A549 (cell line): ENCODE measurements around the gene ADCY3. TPM values are rescaled to one million over a fixed set of nuclear protein-coding genes. Genes with fewer than 3 reads are reported as not detected.

Experiments used
- ATAC-seq, 2 experiments: fragments of 200-7000 bp in 1 of 2; fragments of >200 bp in 1 of 2; cut with Nextera tagmentation in 1 of 2; cut with Tn5 transposase in 1 of 2; 3 replicates each; pipeline versions ENCODE4 v1.8.0 to v1.9.1; 2018 to 2020; ENCODE audit warnings: mild to moderate bottlenecking in 1 of 2, moderate library complexity in 1 of 2
- CTCF ChIA-PET: fragments of 300-600 bp; sonication (Branson Sonifier 250); formaldehyde crosslinking; extraction: SDS; loops from one replicate; lab custom pipeline; 2021; ENCODE audit warnings: antibody characterized with exemption, inconsistent platforms; lab: Yijun Ruan, JAX
- POLR2A ChIA-PET: fragments of 350-600 bp; formaldehyde crosslinking; extraction: SDS; loops from one replicate; lab custom pipeline; 2021; ENCODE audit warnings: antibody characterized with exemption, inconsistent platforms; lab: Yijun Ruan, JAX
- DNase-seq, 2 experiments: peaks; one replicate each; pipeline versions ENCODE4 v3.0.0 to v3.0.0-alpha.2; 2011 to 2016; ENCODE audit warnings: low read depth in 1 of 2, low spot score in 1 of 2
- FAIRE-seq: peaks from 2 replicates; lab custom pipeline; 2011; peaks lifted over from hg19 to GRCh38; lab: Jason Lieb, UNC
- H3K27ac ChIP-seq, 2 experiments: fragments of >200 bp; sonication (Bioruptor Twin); formaldehyde crosslinking; 3 replicates each; pipeline ENCODE4 v1.5.1; 2016 to 2017
- H3K4me1 ChIP-seq: fragments of >200 bp; sonication (Bioruptor Twin); formaldehyde crosslinking; 3 replicates; pipeline ENCODE4 v1.6.1; 2016
- H3K4me2 ChIP-seq: fragments of >200 bp; sonication (Bioruptor Twin); formaldehyde crosslinking; 3 replicates; pipeline ENCODE4 v1.6.1; 2016
- H3K4me3 ChIP-seq: fragments of >200 bp; sonication (Bioruptor Twin); formaldehyde crosslinking; 3 replicates; pipeline ENCODE4 v1.5.1; 2016
- H3K9me3 ChIP-seq: fragments of >200 bp; sonication (Bioruptor Twin); formaldehyde crosslinking; 3 replicates; pipeline ENCODE4 v1.6.1; 2016
- ATOH8 ChIP-seq: fragments of 250-450 bp; sonication (Bioruptor Pico); IDR thresholded peaks from 2 replicates; pipeline ENCODE4 v1.5.0; 2020; ENCODE audit warnings: low read depth, mild to moderate bottlenecking, moderate library complexity
- BCL3 ChIP-seq: fragments of >200 bp; sonication (Bioruptor Twin); formaldehyde crosslinking; IDR thresholded peaks from 3 replicates; pipeline ENCODE4 v1.6.1; 2016
- CEBPB ChIP-seq, 2 experiments: fragments of >200 bp in 1 of 2; sonication (Bioruptor Twin) in 1 of 2; formaldehyde crosslinking in 1 of 2; IDR thresholded peaks; 2 replicates each; pipeline ENCODE4 v1.6.1; 2012 to 2016
- CHD2 ChIP-seq: fragments of 150-350 bp; IDR thresholded peaks from 2 replicates; pipeline ENCODE4 v1.6.1; 2014; ENCODE audit warnings: low read length; ENCODE audit not compliant: partially characterized antibody
- CHD4 ChIP-seq: fragments of 200-600 bp; sonication (generic); IDR thresholded peaks from 2 replicates; pipeline ENCODE4 v1.6.1; 2016; ENCODE audit warnings: antibody characterized with exemption, mild to moderate bottlenecking, borderline replicate concordance
- E2F6 ChIP-seq: IDR thresholded peaks from 2 replicates; pipeline ENCODE4 v1.6.1; 2012; ENCODE audit warnings: low read depth, borderline replicate concordance
- EHF ChIP-seq: fragments of 250-450 bp; sonication (Bioruptor Pico); IDR thresholded peaks from 2 replicates; pipeline ENCODE4 v1.5.0; 2020; ENCODE audit warnings: mild to moderate bottlenecking
- ELK1 ChIP-seq: fragments of 150-350 bp; IDR thresholded peaks from 2 replicates; pipeline ENCODE4 v1.6.1; 2014; ENCODE audit warnings: low read depth, mild to moderate bottlenecking, low read length
- ESRRA ChIP-seq: fragments of 150-350 bp; IDR thresholded peaks from 2 replicates; pipeline ENCODE4 v1.6.1; 2014; ENCODE audit warnings: mild to moderate bottlenecking, low read length, borderline replicate concordance
- GATA3 ChIP-seq: IDR thresholded peaks from 2 replicates; pipeline ENCODE4 v1.6.1; 2012; ENCODE audit warnings: borderline replicate concordance
- HDAC2 ChIP-seq: fragments of 200-600 bp; sonication (generic); IDR thresholded peaks from 2 replicates; pipeline ENCODE4 v1.6.1; 2016
- HMGXB4 ChIP-seq: fragments of 250-450 bp; sonication (Bioruptor Pico); IDR thresholded peaks from 2 replicates; pipeline ENCODE4 v1.5.0; 2021; ENCODE audit warnings: mild to moderate bottlenecking, moderate library complexity, borderline replicate concordance
- HOXB5 ChIP-seq: fragments of 250-450 bp; sonication (Bioruptor Pico); IDR thresholded peaks from 2 replicates; pipeline ENCODE4 v1.5.0; 2020; ENCODE audit warnings: mild to moderate bottlenecking, moderate library complexity
- KDM5A ChIP-seq: fragments of 200-600 bp; sonication (generic); IDR thresholded peaks from 2 replicates; pipeline ENCODE4 v1.6.1; 2016; ENCODE audit warnings: antibody characterized with exemption, mild to moderate bottlenecking
- MAFK ChIP-seq: fragments of 450-650 bp; IDR thresholded peaks from 2 replicates; pipeline ENCODE4 v1.6.1; 2014; ENCODE audit not compliant: partially characterized antibody
- MAX ChIP-seq: IDR thresholded peaks from 2 replicates; pipeline ENCODE4 v1.6.1; 2012
- MAZ ChIP-seq: fragments of 150-350 bp; IDR thresholded peaks from 2 replicates; pipeline ENCODE4 v1.6.1; 2014; ENCODE audit warnings: antibody characterized with exemption, low read depth, low read length, borderline replicate concordance
- MYC ChIP-seq: IDR thresholded peaks from 2 replicates; pipeline ENCODE4 v1.6.1; 2012; ENCODE audit warnings: mild to moderate bottlenecking, inconsistent platforms, low read length, improper control_type of control experiment, borderline replicate concordance
- NFE2L2 ChIP-seq: fragments of 150-350 bp; conservative IDR thresholded peaks from 2 replicates; pipeline ENCODE4 v1.6.1; 2014; ENCODE audit warnings: low read length
- PHF8 ChIP-seq: fragments of 200-600 bp; sonication (generic); IDR thresholded peaks from 2 replicates; pipeline ENCODE4 v1.6.1; 2016; ENCODE audit warnings: low read depth, mild to moderate bottlenecking, antibody characterized with exemption, moderate library complexity, borderline replicate concordance
- POLR2A ChIP-seq: IDR thresholded peaks from 2 replicates; pipeline ENCODE4 v1.6.1; 2012; ENCODE audit warnings: mild to moderate bottlenecking, low read length
- POLR2AphosphoS2 ChIP-seq: conservative IDR thresholded peaks from 2 replicates; pipeline ENCODE4 v1.6.1; 2012; ENCODE audit warnings: low read length, improper control_type of control experiment, inconsistent platforms
- TP53 ChIP-seq: fragments of 250-450 bp; sonication (Bioruptor Pico); IDR thresholded peaks from 2 replicates; pipeline ENCODE4 v1.5.0; 2021; ENCODE audit warnings: mild to moderate bottlenecking, moderate library complexity
- WGBS: methylation state at CpG from one replicate; pipeline ENCODE4 v1.1.6; 2017; ENCODE audit errors: missing lambda C conversion rate; 5-methylcytosine and 5-hydroxymethylcytosine counted together
- polyA plus RNA-seq, 4 experiments: library from polyadenylated mRNA; depleted of rRNA in 3 of 4; stranded (reverse); fragments of >200 nt; fragmentation: RNase III in 1 of 4; extraction: RNeasy Plus Mini Kit Qiagen cat#74134 plus additional on column Dnase treatment in 1 of 4; gene quantifications; 2 replicates in 3 of 4; 3 replicates in 1 of 4; pipeline ENCODE4 v1.2.3, GENCODE V29; 2011 to 2017

Gene ADCY3
- polyA plus RNA-seq, 2 of the 4 experiments (the other 2 are of a cell fraction) = 37.4 to 65.4 TPM

- DNase-seq (peak in 1 of 2 experiments; percentile 30), ATAC-seq (peak; percentile 14 to 66), FAIRE-seq (no peak)
- TF ChIP-seq NFE2L2 = no peak
- peak; percentile 41; the same call in 1 of the 2 replicates for TF ChIP-seq E2F6
- no peak for TF ChIP-seq CHD4
- TF ChIP-seq PHF8 = no peak
- peak; percentile 15; the same call in 1 of the 2 replicates for TF ChIP-seq MYC
- TF ChIP-seq TP53 (CRISPR knock-in tag) = peak; percentile 51; the same call in 1 of the 2 replicates
- TF ChIP-seq MAX = peak; percentile 30; the same call in 1 of the 2 replicates
- peak overlapping the region; percentile 94 for H3K4me2 ChIP-seq
- peak overlapping the region; percentile 92 for H3K4me3 ChIP-seq
- peak overlapping the region; percentile 85 to 96 for H3K27ac ChIP-seq
- POLR2A ChIA-PET = no interaction called here
- H3K9me3 ChIP-seq = no peaks in the 10 kb centered on the region
- CTCF ChIA-PET = interaction anchor here (0.6 to 1.2 kb wide), 2 partner anchors 153 to 276 kb away, joined by 3 read pairs; no protein-coding TSS in a partner anchor
- 2% methylated on average over 14 of the region's 76 CpGs for WGBS
- H3K4me1 ChIP-seq = peaks cover 13% of the 10 kb centered on the region; the same call in 2 of the 3 replicates
These were observed 435 bp downstream of the ADCY3 start for GRCh38 chr2:24919506-24920097.

GRCh38 chr2:24919037-24919505 is 966 bp downstream of the ADCY3 start:
- POLR2A ChIA-PET = no interaction called here

GRCh38 chr2:24918326-24919036 is 1.6 kb downstream of the ADCY3 start:
- CTCF ChIA-PET = interaction anchor here (0.9 to 1.2 kb wide), 2 partner anchors 91 to 277 kb away, joined by 3 read pairs; no protein-coding TSS in a partner anchor
- Histone ChIP-seq H3K4me2 (peak overlapping the region; percentile 94), H3K4me3 (peak overlapping the region; percentile 92), H3K4me1 (peaks cover 13% of the 10 kb centered on the region; the same call in 2 of the 3 replicates), H3K9me3 (no peaks in the 10 kb centered on the region), H3K27ac (peak overlapping the region in 1 of 2 experiments; percentile 96; a peak in 2 of 6 replicates)
- no peak for ATAC-seq
- no peak for TF ChIP-seq CHD2
- TF ChIP-seq E2F6 = no peak
- TF ChIP-seq HDAC2 = no peak
- no peak for TF ChIP-seq ATOH8
- no peak for TF ChIP-seq BCL3
- TF ChIP-seq ESRRA = no peak
- TF ChIP-seq HMGXB4 (CRISPR knock-in tag) = no peak
- TF ChIP-seq CHD4 = no peak
- TF ChIP-seq EHF (CRISPR knock-in tag) = no peak
- TF ChIP-seq GATA3 = no peak
- no peak for TF ChIP-seq POLR2A
- no peak for TF ChIP-seq ELK1
- TF ChIP-seq MAZ = no peak
- no peak for TF ChIP-seq MAFK
- no peak for TF ChIP-seq CEBPB (IDR thresholded peaks at IDR 0.05)
- TF ChIP-seq HOXB5 = no peak
- no peak for TF ChIP-seq POLR2AphosphoS2
- POLR2A ChIA-PET = no interaction called here
- WGBS = 93% methylated on average over 38 of the region's 42 CpGs
- no peak for DNase-seq
- no peak for FAIRE-seq

More at GRCh38 chr2:24919037-24919505, 966 bp downstream of the ADCY3 start:
- H3K4me3 ChIP-seq = peak overlapping the region; percentile 92
- H3K4me2 ChIP-seq = peak overlapping the region; percentile 94
- peak overlapping the region; percentile 85 to 96 for H3K27ac ChIP-seq
- CTCF ChIA-PET = interaction anchor here (0.6 to 1.2 kb wide), 2 partner anchors 152 to 277 kb away, joined by 3 read pairs; no protein-coding TSS in a partner anchor
- ATAC-seq = peak; percentile 4 to 22; a peak in 4 of 6 replicates
- peak; percentile 37 to 55 for DNase-seq
- TF ChIP-seq KDM5A = no peak
- TF ChIP-seq MAZ = no peak
- H3K4me1 ChIP-seq = peaks cover 13% of the 10 kb centered on the region; the same call in 2 of the 3 replicates
- no peaks in the 10 kb centered on the region for H3K9me3 ChIP-seq
- no peak for FAIRE-seq
- WGBS = 55% methylated on average over 13 of the region's 13 CpGs
